HG03196 (cell line): Measurements from ENCODE around the gene RNF150.
"Not testable (repeated sequence)": the region's sequence is repeated elsewhere in the genome, so short reads cannot be mapped to it uniquely, and the experiment has no call there.

Source experiments
- ATAC-seq: cut with Tn5 transposase; IDR thresholded peaks from one replicate; pipeline ENCODE4 v1.9.1; 2021; ENCODE audit not compliant: unreplicated experiment

RNF150 gene

DNA sequence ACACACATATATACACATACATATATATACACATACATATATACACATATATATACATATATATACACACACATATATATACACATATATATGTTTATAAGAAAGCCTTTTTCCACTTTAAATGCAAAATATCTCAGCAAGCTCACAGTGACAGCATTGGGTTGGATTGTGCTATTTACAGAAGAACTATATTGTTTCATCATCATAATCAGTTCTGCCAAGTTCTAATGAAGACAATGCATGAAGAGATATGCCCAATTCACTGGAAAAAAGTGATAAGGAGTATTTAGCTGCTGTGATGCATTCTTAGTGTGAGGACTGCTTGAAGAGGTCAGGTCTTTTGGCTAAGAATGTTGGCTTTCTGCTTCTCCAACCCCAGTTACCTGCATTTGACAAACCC, 54.4 kb downstream of the RNF150 start:
- ATAC-seq, result no peak

DNA sequence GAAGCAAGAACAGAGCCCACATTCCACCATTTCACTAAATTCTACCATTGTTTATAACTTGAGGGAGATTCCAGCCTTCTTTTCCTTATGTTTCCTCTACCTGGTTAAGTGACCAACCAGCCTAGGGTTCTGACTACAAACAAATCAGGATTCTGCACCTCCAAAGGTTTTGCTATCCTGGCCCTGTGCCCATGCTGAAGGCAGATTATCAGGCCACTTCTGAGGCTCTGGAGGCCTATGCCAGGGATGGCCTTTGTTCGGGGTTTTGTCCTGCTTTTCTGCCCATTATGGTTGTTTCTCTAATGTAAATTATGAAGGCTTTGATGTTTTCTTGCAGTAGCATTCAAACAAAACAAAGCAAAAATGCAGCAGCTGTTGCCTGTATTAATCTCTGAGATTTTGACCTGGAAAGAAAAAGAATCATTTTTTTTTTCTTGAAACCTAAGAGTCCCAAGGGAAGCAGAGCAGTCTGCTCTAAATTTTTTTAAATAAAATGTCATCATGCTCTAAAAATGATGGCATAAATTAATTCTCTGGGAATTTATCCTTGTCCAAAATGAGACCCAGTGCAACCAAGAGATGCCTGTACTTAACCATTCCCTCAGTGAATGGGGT, 55.6 kb downstream of the RNF150 start:
- no peak for ATAC-seq

DNA sequence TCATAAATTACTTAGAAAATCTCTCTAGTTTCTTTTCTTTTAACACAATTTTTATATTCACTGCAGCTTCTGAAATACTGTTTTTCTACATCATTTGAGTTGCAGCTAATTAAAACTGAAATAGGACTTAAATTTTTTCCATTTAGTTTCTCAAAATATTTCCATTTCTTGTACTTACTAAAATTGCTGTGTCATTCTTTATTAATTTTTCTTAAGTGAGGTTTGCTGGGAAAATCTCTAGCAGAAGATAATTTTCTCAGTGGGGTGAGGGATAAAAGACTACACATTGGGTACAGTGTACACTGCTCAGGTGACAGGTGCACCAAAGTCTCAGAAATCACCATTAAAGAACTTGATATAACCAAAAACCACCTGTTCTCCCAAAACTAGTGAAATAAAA, 57.7 kb downstream of the RNF150 start:
- ATAC-seq, result no peak

DNA sequence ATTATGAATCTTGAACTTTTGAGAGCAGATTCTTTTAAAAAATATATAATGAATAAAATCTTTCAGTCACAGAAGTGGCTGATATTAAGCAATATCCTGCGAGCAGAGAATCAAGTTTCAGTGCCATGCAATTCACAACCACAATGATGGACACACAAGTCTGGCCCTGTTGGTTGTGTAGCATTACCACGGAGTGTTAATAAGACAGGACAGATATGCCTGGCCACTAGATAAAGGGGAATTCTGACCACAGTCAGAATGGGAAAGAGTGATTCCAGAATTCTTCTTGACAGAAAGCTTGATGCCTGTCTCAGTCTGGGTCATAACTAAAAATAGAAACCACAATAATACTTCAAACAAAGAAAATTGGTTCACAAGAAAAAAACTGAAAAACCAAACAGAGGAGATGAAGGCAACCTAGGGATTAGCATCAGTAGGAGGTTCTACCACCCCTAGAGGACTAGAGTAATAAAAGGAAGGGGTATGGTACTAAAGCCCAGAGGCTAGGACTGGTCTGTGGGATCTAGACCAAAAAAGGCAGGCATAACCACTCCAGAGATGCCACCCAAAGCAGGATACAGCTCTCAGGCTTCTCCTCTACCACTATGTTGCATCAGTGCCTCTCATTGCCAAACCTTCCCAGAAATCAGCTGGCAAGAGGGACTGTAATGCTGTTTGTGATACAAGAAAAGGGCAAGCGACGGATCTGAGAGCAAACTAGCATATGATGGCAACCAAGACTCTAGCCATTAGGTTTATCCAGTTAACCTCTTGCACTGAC, 59.0 kb downstream of the RNF150 start:
- no peak for ATAC-seq

DNA sequence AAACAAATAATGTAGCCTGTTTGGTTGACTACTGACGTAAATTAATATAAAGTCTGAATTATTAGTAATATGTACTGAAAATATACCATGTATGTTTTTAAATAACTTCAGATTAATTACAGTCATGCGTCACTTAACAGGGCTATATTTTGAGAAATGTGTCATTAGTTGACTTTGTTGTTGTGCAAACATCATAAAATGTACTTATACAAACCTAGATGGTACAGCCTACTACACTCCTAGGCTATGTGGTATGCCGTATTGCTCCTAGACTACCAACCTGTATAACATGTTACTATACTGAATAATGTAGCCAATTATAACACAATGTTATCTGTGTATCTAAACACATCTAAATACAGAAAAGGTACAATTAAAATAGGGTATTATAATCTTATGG, 66.6 kb downstream of the RNF150 start:
- ATAC-seq, result no peak

DNA sequence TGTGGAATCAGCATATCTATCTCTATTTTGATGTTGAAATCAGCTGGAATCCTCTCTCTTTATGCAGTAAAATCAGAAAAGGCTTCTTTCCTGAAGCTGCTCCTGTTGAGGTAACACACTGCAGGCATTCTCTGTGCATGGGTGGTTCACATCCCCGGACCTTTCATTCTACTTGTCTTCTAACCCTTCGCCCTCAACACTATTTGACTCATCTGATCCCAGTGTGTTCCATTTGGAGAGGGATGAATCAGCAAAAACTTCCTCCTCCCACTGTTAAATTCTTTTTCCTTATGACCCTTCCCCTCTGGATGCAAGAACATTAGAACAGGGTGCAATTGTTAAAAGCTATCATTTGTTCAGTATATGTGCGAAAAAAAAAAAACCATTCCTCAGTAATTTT, 67.4 kb downstream of the RNF150 start:
- no peak for ATAC-seq

DNA sequence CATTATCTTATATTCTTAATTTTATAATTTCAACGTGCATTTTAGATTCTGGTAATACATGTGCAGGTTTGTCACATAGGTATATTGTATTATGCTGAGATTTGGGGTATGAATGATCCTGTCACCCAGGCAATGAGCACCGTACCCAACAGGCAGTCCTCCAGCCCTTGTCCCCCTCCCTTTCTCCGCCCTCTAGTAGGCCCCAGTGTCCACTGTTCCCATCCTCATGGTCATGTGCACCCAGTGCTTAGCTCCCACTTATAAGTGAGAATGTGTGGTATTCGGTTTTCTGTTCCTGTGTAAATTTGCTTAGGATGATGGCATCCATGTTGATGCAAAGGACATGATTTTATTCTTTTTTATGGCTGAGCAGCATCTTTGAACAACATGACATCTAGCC, 70.6 kb downstream of the RNF150 start:
- ATAC-seq, result no peak

DNA sequence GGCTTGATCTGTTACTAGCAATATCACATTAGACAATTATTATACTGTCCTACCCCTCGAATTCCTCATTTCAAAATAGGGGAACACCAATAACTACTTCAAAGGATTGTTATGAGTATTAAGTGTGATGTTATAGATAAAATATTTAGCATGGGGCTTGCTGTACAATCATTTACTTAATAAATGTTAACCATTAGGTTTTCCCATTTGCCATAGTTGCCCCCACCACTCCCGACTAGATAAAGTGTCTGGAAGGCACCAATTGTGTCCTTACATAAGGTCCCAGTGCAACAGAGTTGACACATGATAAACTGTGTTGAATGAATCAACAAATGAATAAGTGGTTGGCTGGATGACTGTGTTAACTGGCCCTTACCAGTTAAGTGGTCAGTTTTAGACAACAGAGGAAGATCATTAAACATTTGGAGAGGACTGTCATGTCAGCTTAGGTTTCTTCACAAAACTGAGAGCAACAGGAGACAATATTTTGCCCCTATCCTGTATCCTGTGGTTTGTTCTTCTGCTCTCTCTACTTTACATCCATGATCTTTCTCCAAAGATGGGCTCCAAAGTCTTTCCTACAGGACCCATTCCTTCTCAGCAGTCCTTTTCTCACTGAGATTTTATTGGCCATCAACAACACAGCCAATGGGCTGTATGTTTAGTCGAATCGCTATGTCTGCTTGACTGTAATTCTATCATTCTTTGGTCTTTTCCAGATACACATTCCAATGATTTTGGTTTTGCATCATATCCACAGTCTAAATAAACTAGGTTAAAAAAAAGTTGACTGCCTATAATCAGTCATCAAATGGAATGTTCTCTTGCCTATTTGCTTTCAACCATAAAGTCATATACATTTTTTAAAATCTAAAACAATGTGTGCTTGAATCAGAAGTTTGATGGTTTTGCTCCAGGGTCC, 74.4 kb downstream of the RNF150 start:
- no peak for ATAC-seq

DNA sequence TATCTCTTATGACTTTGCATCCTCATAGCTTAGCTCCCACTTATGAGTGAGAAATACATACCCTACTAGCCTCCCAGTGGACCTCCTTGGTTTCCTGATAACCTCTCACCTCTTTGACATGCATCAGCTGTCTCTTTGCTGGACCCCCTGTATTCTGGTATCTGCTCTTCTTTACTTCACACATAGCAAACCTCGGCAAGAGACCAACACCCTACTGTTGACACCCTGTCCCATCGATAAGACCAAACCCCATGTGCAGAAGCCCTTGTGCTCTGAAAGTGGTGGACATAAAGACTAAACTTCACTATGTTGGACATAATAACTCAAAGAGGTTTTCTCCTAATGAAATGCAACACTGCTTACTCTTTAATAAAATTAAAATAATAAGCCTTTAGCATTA, 75.7 kb downstream of the RNF150 start:
- ATAC-seq, result no peak

DNA sequence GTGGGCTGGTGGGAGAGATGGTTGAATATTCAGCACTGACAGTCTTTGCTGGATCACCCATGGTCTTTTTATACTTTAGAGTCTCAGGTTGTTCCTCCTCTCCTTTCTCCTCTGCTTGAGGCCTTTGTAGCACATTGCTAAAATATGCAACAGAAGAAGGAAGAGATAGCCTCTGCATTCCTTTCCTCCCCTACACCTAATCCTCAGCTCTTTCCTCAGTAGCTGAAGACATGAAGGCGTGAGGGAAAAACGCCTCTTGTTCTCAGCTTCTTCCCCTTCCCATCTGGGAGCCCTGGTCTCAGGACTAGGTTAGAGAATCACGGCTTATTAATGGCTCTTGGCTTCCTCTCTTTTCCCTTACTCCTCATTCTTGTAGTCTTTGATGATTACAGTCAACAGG, 76.8 kb downstream of the RNF150 start:
- ATAC-seq, result no peak

DNA sequence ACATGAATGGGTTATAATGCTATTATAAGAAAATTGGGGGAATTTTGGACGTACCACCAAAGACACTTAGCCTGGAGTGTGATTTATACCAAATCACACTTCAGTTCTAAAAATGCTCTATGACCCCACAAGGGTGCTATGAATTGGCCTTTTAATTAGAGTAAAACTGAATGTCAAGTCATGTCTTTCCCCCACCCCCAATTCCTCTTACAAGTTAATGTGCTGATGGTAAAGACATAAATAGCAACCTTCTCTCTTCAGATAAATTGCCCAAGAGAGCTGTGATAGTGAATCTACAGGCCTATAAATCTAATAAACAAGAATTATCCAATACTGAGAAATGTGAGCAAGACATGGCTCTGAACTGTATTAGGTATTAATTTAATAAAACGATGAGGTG, 78.8 kb downstream of the RNF150 start:
- ATAC-seq, result no peak

DNA sequence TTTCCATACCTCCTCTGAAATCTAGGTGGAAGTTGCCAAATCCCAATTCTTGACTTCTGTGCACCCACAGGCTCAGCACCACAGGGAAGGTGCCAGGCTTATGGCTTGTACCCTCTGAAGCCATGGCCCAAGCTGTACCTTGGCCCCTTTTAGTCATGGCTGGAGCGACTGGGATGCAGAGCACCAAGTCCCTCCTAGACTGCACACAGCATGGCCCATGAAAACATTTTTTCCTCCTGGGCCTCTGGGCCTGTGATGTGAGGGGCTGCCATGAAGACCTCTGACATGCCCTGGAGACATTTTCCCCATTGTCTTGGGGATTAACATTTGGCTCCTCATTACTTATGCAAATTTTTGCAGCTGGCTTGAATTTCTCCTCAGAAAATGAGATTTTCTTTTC, 82.3 kb downstream of the RNF150 start:
- not testable (repeated sequence) for ATAC-seq

DNA sequence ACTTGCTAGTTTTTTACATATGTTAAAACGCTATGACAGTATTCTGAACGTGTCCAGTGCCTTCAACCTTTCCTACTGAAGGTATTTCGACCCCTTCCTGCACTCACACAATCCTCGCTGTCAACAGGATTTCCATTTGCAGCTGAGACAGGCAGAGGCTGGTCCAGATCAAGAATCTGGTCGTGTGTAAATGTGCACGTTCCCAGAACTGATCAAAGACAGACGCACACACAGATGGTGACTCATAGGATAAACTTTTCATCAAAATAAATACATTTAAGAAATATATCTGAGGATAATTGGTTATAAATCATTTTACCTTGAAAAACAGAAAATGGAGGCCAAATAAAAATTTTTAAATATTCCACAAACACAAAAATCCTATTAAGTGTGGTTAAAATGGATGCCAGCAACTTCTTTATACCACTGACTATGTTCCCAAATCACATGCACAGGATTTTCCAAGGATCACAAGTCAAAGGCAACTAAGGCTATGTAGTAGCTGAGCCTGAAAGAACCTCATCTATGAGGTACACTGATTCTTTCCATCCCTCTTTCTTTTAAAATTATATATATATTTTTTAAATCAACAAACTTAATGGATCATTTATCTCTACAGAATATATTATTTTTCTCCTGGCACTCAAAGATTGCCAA, 85.9 kb downstream of the RNF150 start:
- ATAC-seq, result no peak

DNA sequence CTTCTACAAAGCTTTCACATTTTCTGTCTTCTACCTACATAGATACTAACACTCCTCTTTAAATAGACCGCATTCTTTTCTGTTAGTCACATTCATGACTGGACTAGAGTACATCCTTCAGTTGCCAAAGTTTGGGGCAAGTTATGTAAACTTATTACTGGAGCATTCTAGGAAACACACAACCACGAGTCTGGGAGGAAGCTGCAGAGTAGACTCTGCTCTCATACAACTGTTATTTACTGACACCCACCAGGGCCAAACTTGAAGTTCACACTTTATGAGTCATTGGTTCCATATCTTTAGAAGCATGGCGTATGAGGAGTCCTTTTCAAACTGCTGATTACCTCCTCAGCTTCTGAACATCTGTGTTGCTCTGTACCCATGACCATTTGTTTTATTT, 87.0 kb downstream of the RNF150 start:
- ATAC-seq, result no peak

DNA sequence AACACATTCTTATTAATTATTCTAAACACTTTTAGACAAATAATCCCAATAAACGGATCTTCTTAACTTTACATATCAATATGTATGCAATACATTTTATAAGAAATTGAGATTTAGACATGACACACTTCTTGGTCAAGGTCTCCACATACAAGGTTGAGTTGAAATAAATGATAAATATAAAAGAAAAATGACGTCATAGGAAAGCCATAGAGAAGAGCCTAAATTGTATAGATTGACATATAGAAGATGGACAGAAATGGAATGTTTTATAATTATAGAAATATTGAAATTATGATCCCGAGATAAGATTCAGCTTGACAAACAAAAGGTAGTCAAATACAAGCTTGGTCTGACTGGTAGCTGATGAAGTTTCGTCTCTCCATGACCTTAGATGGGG, 87.4 kb downstream of the RNF150 start:
- no peak for ATAC-seq

DNA sequence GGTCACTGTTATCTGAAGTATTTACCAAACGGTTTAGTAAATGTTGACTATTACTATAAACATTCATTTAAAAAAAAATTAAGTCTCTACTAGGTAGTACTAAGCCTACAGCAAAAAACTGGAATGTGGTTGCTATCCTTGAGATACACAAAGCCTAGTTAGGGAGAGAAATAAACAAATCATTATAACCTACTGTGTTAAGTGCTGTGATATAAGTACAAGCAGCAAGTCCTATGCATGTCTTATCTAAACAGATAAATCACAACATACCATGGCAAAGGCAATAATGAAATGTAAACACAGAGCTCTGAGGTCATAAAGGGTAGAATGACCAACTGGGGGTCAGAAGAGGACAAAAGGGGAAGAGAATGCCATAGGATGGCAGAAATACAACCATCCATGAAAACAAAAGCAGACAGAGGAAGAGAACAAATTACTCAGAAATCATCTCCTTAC, 92.2 kb downstream of the RNF150 start:
- ATAC-seq, result no peak

DNA sequence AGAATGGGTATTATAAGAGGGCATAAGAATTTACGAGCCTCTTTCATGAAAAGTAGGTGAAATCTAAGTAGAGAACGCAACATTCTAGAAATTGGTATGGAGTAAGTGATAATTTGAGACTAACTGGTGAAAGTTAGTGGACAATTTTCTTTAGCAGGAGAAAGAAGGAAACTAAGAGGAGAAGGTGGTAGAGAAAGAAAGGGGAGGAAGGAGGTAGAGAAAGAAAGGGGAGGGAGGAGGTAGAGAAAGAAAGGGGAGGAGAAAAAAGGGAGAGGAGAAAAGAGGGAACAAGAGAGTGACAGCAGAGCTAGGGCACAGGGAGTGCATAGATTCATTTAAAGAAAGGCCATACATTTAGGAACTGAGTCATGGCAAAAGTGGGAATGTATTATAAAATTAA, 94.1 kb downstream of the RNF150 start:
- ATAC-seq, result no peak

DNA sequence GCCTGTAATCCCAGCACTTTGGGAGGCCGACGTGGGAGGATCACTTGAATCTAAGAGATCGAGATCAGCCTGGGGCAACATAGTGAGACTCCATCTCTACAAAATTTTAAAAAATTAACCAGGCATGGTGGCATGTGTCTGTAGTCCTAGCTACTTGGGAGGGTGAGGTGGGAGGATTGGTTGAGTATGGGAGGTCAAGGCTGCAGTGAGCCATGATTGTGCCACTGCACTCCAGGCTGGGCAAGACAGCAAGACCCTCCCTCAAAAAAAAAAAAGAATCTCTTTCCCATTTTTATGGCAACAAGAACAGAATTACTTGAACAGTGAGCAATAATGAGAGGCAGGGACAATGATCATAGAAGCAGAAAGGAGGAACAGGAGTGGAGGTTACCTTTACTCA, 94.8 kb downstream of the RNF150 start:
- ATAC-seq, result no peak

DNA sequence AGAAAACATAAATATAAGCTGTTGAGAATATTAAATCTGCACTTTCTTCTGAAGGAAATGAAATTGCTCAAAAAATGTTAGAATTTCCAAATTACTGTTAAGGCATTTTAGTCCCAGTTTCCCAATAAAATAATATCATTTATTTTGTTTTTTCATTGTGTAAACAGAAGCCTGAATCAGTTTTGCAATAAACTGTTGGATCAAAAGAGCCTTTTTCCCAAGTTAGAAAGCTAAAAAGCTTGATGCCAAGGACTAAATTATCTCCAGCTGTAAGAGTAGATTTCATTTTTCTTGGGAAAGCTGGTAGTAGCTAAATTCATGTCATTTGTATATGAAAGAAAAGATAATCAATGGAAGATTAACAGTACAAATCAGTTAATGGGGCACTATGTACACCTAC, 95.8 kb downstream of the RNF150 start:
- ATAC-seq, result no peak

DNA sequence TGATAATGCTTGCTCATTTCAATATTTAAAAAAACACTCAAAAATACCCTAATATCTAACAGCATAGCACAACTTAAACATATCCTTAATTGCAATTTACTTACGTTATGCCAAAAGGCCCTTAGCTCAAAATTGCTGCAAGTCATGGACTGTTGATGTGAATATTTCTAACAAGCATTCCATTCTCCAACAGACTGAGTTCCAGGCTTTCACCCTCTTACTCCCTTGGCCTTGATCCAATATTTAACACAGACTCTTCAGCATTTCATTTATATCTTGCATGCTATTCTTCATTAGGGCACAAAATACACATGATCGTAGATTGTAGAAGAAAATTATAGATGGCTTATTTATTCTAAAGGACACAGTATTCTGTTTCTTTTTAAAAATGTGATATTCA, 96.5 kb downstream of the RNF150 start:
- ATAC-seq, result no peak

DNA sequence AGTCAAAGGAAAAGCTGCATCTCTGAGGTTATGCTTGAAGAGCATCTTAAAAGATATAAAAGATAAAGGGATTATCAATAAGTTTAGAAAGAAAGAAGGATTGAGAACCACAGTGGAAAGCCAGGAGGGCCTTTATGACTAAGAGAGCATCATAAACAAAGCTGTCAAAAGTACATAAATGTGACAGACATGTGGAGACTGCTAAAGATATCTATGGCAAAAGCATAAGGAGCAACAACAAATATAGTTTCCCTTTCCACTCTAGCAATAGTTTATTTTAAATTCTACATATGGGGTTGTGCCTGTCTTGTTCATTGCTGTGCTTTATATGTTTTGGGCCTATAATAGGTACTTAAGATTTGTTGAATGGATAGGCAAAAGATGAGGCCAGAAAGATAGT, 97.3 kb downstream of the RNF150 start:
- no peak for ATAC-seq
